Epithelial cell of proximal tubule (primary cell): ENCODE results near the gene SPACA4. TPM values are rescaled to one million over a fixed set of nuclear protein-coding genes. Genes with fewer than 3 reads are reported as not detected.

Experiments
- DNase-seq: peaks from one replicate; pipeline ENCODE4 v3.0.0-alpha.2; 2011; ENCODE audit warnings: low read depth
- H3K4me3 ChIP-seq: 2 replicates; pipeline ENCODE4 v1.5.1; 2011; ENCODE audit warnings: low read depth, mild to moderate bottlenecking, low read length
- CTCF ChIP-seq: conservative IDR thresholded peaks from 2 replicates; pipeline ENCODE4 v1.5.1; 2012; ENCODE audit warnings: low read depth, mild to moderate bottlenecking, low read length
- total RNA-seq: library from RNA; depleted of rRNA; stranded (reverse); fragments of >200 nt; gene quantifications from 2 replicates; pipeline ENCODE4 v1.2.3, GENCODE V29; 2015

The SPACA4 gene
- total RNA-seq, 1 donor from 2014 or later = not detected

GRCh38 chr19:48627201-48627864 is 20.8 kb downstream of the SPACA4 start:
- no peak overlapping the region for H3K4me3 ChIP-seq
- no peak for DNase-seq
- TF ChIP-seq CTCF = no peak

GRCh38 chr19:48627865-48628314 is 21.3 kb downstream of the SPACA4 start:
- DNase-seq = no peak
- no peak for TF ChIP-seq CTCF
- H3K4me3 ChIP-seq = no peak overlapping the region

DNA sequence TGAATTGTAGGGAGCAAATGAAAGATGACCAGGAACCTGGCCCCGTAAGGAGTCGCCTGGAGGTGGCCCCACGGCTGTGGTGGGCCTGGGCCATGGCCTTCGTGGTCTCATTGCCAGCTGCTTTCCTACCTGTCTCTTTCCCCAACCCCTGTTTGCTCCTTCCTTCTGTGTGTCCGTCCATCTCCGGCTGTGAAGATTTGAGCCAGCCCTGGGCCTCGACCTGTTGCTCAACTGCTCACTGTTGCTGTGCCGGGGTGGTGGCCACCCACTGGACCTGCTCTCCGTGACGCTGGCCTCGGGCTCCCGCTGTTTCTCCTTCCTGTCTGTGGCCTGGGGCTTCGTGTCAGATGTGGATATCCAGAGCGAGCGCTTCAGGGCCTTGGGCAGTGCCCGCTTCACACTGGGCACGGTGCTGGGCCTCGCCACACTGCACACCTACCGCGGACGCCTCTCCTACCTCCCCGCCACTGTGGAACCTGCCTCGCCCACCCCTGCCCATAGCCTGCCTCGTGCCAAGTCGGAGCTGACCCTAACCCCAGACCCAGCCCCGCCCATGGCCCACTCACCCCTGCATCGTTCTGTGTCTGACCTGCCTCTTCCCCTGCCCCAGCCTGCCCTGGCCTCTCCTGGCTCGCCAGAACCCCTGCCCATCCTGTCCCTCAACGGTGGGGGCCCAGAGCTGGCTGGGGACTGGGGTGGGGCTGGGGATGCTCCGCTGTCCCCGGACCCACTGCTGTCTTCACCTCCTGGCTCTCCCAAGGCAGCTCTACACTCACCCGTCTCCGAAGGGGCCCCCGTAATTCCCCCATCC is 22.1 kb downstream of the SPACA4 start:
- no peak overlapping the region for H3K4me3 ChIP-seq
- no peak for DNase-seq
- TF ChIP-seq CTCF = no peak

GRCh38 chr19:48629297-48629598 is 22.7 kb downstream of the SPACA4 start:
- TF ChIP-seq CTCF = no peak
- DNase-seq = no peak

GRCh38 chr19:48629599-48630295 is 23.2 kb downstream of the SPACA4 start:
- DNase-seq = no peak
- TF ChIP-seq CTCF = no peak
- no peak overlapping the region for H3K4me3 ChIP-seq

More at GRCh38 chr19:48629297-48629598, 22.7 kb downstream of the SPACA4 start:
- H3K4me3 ChIP-seq = no peak overlapping the region

DNA sequence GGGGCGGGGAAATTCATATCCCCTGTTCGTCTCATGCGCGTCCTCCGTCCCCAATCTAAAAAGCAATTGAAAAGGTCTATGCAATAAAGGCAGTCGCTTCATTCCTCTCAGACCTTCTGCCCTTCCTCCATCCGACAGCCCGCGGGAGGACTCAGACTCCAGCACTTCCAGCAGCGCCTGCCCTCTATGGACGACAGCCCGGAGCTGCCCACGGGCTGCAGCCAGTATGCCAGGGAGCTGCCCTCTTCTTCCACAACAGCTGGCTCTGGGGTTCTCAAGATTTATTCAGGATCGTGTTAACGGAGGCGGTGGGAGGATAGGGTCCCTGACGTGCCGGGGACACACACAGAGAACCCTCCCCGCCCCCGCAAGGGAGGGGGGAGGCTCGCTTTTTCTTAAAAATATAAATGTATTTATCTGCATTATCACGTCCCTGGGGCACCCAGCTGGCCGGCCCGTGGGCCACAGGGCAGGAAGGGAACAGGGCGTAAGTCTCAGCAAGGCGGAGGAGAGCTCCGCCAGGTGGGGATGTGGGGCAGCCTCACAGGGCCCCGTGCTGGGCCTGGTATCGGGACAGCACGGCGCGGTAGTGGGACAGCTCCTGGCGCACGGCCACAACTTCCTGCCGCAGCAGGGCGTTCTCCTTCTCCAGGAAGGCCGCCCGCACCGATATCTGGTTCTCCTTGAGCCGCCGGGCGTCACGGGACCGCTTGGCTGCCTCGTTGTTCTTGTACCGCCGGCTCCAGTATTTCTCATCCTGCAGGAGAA is 23.9 kb downstream of the SPACA4 start:
- no peak overlapping the region for H3K4me3 ChIP-seq
- no peak for TF ChIP-seq CTCF
- no peak for DNase-seq
